Smooth muscle cell (in vitro differentiated cells): ENCODE results near the gene EDIL3. TPM values are rescaled to one million over a fixed set of nuclear protein-coding genes. Genes with fewer than 3 reads are reported as not detected.

ENCODE experiments used
- DNase-seq: peaks from one replicate; lab custom pipeline; 2025; ENCODE audit not compliant: unreplicated experiment; lab: John Stamatoyannopoulos, UW
- H2AFZ ChIP-seq: fragments of 200-600 bp; sonication (generic); 2 replicates; pipeline ENCODE4 v1.6.0; 2016; ENCODE audit warnings: antibody characterized with exemption, low read depth, mild to moderate bottlenecking
- H3F3A ChIP-seq: fragments of 200-600 bp; sonication (generic); 2 replicates; pipeline ENCODE4 v1.6.0; 2017; ENCODE audit warnings: antibody characterized with exemption, low read depth
- H3K27ac ChIP-seq: fragments of 200-600 bp; sonication (generic); 2 replicates; pipeline ENCODE4 v1.5.1; 2016; ENCODE audit warnings: low read depth, mild to moderate bottlenecking
- H3K27me3 ChIP-seq: fragments of 200-600 bp; sonication (generic); 2 replicates; pipeline ENCODE4 v1.6.1; 2016; ENCODE audit warnings: low read depth, mild to moderate bottlenecking
- H3K36me3 ChIP-seq: fragments of 200-600 bp; sonication (generic); 2 replicates; pipeline ENCODE4 v1.5.1; 2016; ENCODE audit warnings: low read depth
- H3K4me1 ChIP-seq: fragments of 200-600 bp; sonication (generic); 2 replicates; pipeline ENCODE4 v1.5.1; 2016; ENCODE audit warnings: low read depth
- H3K4me2 ChIP-seq: fragments of 200-600 bp; sonication (generic); 2 replicates; pipeline ENCODE4 v1.6.0; 2016; ENCODE audit warnings: mild to moderate bottlenecking
- H3K4me3 ChIP-seq: fragments of 200-600 bp; sonication (generic); 2 replicates; pipeline ENCODE4 v1.5.1; 2016; ENCODE audit warnings: mild to moderate bottlenecking
- H3K79me2 ChIP-seq: fragments of 200-600 bp; sonication (generic); 2 replicates; pipeline ENCODE4 v1.6.0; 2016; ENCODE audit warnings: low read depth, mild to moderate bottlenecking
- H3K9ac ChIP-seq: fragments of 200-600 bp; sonication (generic); 2 replicates; pipeline ENCODE4 v1.6.0; 2016; ENCODE audit warnings: low read depth
- H3K9me3 ChIP-seq: fragments of 200-600 bp; sonication (generic); replicated peaks from 2 replicates; pipeline ENCODE4 v1.5.1; 2016; ENCODE audit warnings: low read depth
- H4K20me1 ChIP-seq: fragments of 200-600 bp; sonication (generic); 2 replicates; pipeline ENCODE4 v1.6.0; 2016; ENCODE audit warnings: low read depth
- CTCF ChIP-seq: fragments of 200-600 bp; sonication (generic); IDR thresholded peaks from 2 replicates; pipeline ENCODE4 v1.5.1; 2017; ENCODE audit warnings: borderline replicate concordance, mild to moderate bottlenecking, antibody characterized with exemption; ENCODE audit not compliant: insufficient read depth, poor library complexity, severe bottlenecking
- WGBS: methylation state at CpG from one replicate; pipeline ENCODE4 v1.1.7; 2016; ENCODE audit warnings: low lambda C conversion rate; 5-methylcytosine and 5-hydroxymethylcytosine counted together
- polyA plus RNA-seq: library from polyadenylated mRNA; unstranded; fragments of >200 nt; fragmentation: Nextera tagmentation; extraction: Ambion mirVana; gene quantifications from 2 replicates; pipeline ENCODE4 v1.2.1, GENCODE V29; 2016
- total RNA-seq: library from RNA; depleted of rRNA; stranded (reverse); fragments of >200 nt; gene quantifications from 2 replicates; pipeline ENCODE4 v1.2.3, GENCODE V29; 2014

EDIL3 gene
- total and polyA plus RNA-seq, 2 experiments from 2014 or later, result 98.4 to 119 TPM

- H4K20me1 ChIP-seq, result no peaks in the 10 kb centered on the region
- no peaks in the 10 kb centered on the region for H3K27me3 ChIP-seq
- no peak for TF ChIP-seq CTCF
- no peak overlapping the region for H2AFZ ChIP-seq
- no peaks in the 10 kb centered on the region for H3F3A ChIP-seq
- H3K4me3 ChIP-seq, result no peak overlapping the region
- no peak overlapping the region for H3K4me2 ChIP-seq
- no peak overlapping the region for H3K9ac ChIP-seq
- no peaks in the 10 kb centered on the region for H3K36me3 ChIP-seq
- no peak for DNase-seq
- H3K79me2 ChIP-seq, result no peaks in the 10 kb centered on the region
- no peaks in the 10 kb centered on the region for H3K9me3 ChIP-seq
- 91% methylated on average over 4 of the region's 4 CpGs for WGBS
- H3K27ac ChIP-seq, result no peak overlapping the region
- no peaks in the 10 kb centered on the region for H3K4me1 ChIP-seq
Observed at GRCh38 chr5:83983852-83984251, 400.8 kb downstream of the EDIL3 start.

GRCh38 chr5:83973925-83974815 is 410.5 kb downstream of the EDIL3 start:
- Histone ChIP-seq H3K36me3 (no peaks in the 10 kb centered on the region), H3K79me2 (no peaks in the 10 kb centered on the region), H3K9me3 (no peaks in the 10 kb centered on the region), H3K4me3 (no peak overlapping the region), H2AFZ (no peak overlapping the region), H3K4me2 (peak overlapping the region; percentile 47), H3K4me1 (no peaks in the 10 kb centered on the region), H3K27me3 (no peaks in the 10 kb centered on the region), H3K9ac (no peak overlapping the region), H4K20me1 (no peaks in the 10 kb centered on the region), H3F3A (no peaks in the 10 kb centered on the region), H3K27ac (no peak overlapping the region)
- no peak for DNase-seq
- no peak for TF ChIP-seq CTCF
- 15% methylated on average over 7 of the region's 7 CpGs for WGBS

- Histone ChIP-seq H4K20me1 (no peaks in the 10 kb centered on the region), H3K4me1 (no peaks in the 10 kb centered on the region), H3F3A (no peaks in the 10 kb centered on the region), H2AFZ (no peak overlapping the region), H3K4me2 (no peak overlapping the region), H3K4me3 (no peak overlapping the region), H3K27ac (no peak overlapping the region), H3K36me3 (no peaks in the 10 kb centered on the region), H3K27me3 (no peaks in the 10 kb centered on the region), H3K9me3 (no peaks in the 10 kb centered on the region), H3K79me2 (no peaks in the 10 kb centered on the region), H3K9ac (no peak overlapping the region)
- no peak for TF ChIP-seq CTCF
- DNase-seq, result no peak
Observed at GRCh38 chr5:83972909-83973308, 411.8 kb downstream of the EDIL3 start.

GRCh38 chr5:83972236-83972635 is 412.4 kb downstream of the EDIL3 start:
- no peaks in the 10 kb centered on the region for H4K20me1 ChIP-seq
- H2AFZ ChIP-seq, result no peak overlapping the region
- no peak overlapping the region for H3K4me3 ChIP-seq
- H3K4me1 ChIP-seq, result no peaks in the 10 kb centered on the region
- no peak for TF ChIP-seq CTCF
- no peak overlapping the region for H3K27ac ChIP-seq
- no peaks in the 10 kb centered on the region for H3F3A ChIP-seq
- H3K9me3 ChIP-seq, result no peaks in the 10 kb centered on the region
- H3K79me2 ChIP-seq, result no peaks in the 10 kb centered on the region
- DNase-seq, result no peak
- no peaks in the 10 kb centered on the region for H3K27me3 ChIP-seq
- no peak overlapping the region for H3K9ac ChIP-seq
- no peaks in the 10 kb centered on the region for H3K36me3 ChIP-seq
- no peak overlapping the region for H3K4me2 ChIP-seq
